NCI-H460 (cell line): ENCODE results near the gene LRRC39. TPM values are rescaled to one million over a fixed set of nuclear protein-coding genes. Genes with fewer than 3 reads are reported as not detected.

ENCODE experiments used
- small RNA-seq, 2 experiments: library from RNA; depleted of rRNA; stranded (forward); fragments of <200 nt; gene quantifications; one replicate each; pipeline ENCODE3, GENCODE V24; 2014
- total RNA-seq: library from RNA; depleted of rRNA; stranded (reverse); fragments of >200 nt; shearing (Covaris generic); gene quantifications from 2 replicates; pipeline ENCODE4 v1.2.3, GENCODE V29; 2014; rRNA removed

The LRRC39 gene
- total RNA-seq, 1 experiment from 2014 or later: 0.22 TPM

Small RNAs within 50 kb of the gene (small RNA-seq; reads per million reads assigned to genes)
- gene AC093019.1 (0 to 0.12 reads per million in 2 experiments), gene RPL23AP90 (0 reads per million in 2 experiments)

Other genes starting within 250 kb of the LRRC39 start
- gene SLC35A3, start 208.3 kb downstream of the LRRC39 start, total RNA-seq: 22.9 and 31.9 TPM in 2 replicates
- 7.7 TPM in 2 replicates for gene SASS6, start 45.3 kb downstream of the LRRC39 start, total RNA-seq
- gene TRMT13, start 45.1 kb downstream of the LRRC39 start, total RNA-seq: 18.4 and 21.3 TPM in 2 replicates
- 5.5 and 6.7 TPM in 2 replicates for gene DBT, start 71.6 kb upstream of the LRRC39 start, total RNA-seq
- gene RTCA, start 88.0 kb upstream of the LRRC39 start, total RNA-seq: 27.5 and 34.9 TPM in 2 replicates
- 4.0 and 4.6 TPM in 2 replicates for gene CDC14A, start 174.2 kb upstream of the LRRC39 start, total RNA-seq